Stimulated activated CD4-positive, alpha-beta T cell treated with anti-CD3 and anti-CD28 coated beads, Interleukin-15, amount 100 ng/mL, for 1 hour (primary cell): ENCODE measurements around the gene NCAPD2.
A peak's percentile ranks its signal among the peaks of the same experiment; 100 is the strongest.
"Not testable (repeated sequence)": the region's sequence is repeated elsewhere in the genome, so short reads cannot be mapped to it uniquely, and the experiment has no call there.

Experiments
- DNase-seq, 2 donors: peaks; one replicate each; pipeline ENCODE4 v3.0.0-alpha.2; 2020; ENCODE audit warnings: low read depth in 1 of 2, low spot score in 1 of 2

The NCAPD2 gene

GRCh38 chr12:6463216-6463615, 30.7 kb upstream of the NCAPD2 start:
- no peak for DNase-seq

GRCh38 chr12:6463858-6464257, 30.0 kb upstream of the NCAPD2 start:
- DNase-seq = no peak

GRCh38 chr12:6464531-6464930, 29.4 kb upstream of the NCAPD2 start:
- no peak for DNase-seq

- no peak for DNase-seq
These were observed 28.3 kb upstream of the NCAPD2 start for GRCh38 chr12:6465467-6466183.

GRCh38 chr12:6466184-6466573, 27.7 kb upstream of the NCAPD2 start:
- no peak for DNase-seq

- not testable (repeated sequence) for DNase-seq
These were observed 27.2 kb upstream of the NCAPD2 start for GRCh38 chr12:6466751-6467150.

- not testable (repeated sequence) for DNase-seq
These were observed 26.2 kb upstream of the NCAPD2 start for GRCh38 chr12:6467571-6468282.

- DNase-seq = no peak
These were observed 25.7 kb upstream of the NCAPD2 start for GRCh38 chr12:6468283-6468575.

GRCh38 chr12:6469092-6469491, 24.8 kb upstream of the NCAPD2 start:
- DNase-seq = no peak

- DNase-seq = no peak
These were observed 24.1 kb upstream of the NCAPD2 start for GRCh38 chr12:6469609-6470374.

GRCh38 chr12:6470375-6471163, 23.3 kb upstream of the NCAPD2 start, which contains the start of gene VAMP1:
Gene VAMP1 (minus strand): TSS chr12:6470677. CDS start chr12:6470531, 146 bp downstream.
- peak; percentile 92 to 93 for DNase-seq

- DNase-seq = no peak
These were observed 21.9 kb upstream of the NCAPD2 start for GRCh38 chr12:6471989-6472360.

GRCh38 chr12:6472491-6472890, 21.4 kb upstream of the NCAPD2 start:
- DNase-seq = no peak

GRCh38 chr12:6475233-6475975, 18.5 kb upstream of the NCAPD2 start:
- not testable (repeated sequence) for DNase-seq

- no peak for DNase-seq
These were observed 17.4 kb upstream of the NCAPD2 start for GRCh38 chr12:6476489-6476888.

- DNase-seq = not testable (repeated sequence)
These were observed 16.1 kb upstream of the NCAPD2 start for GRCh38 chr12:6477601-6478377.

GRCh38 chr12:6478416-6478815, 15.5 kb upstream of the NCAPD2 start:
- DNase-seq = no peak

- no peak for DNase-seq
These were observed 5.7 kb upstream of the NCAPD2 start for GRCh38 chr12:6488240-6488639.

- no peak for DNase-seq
These were observed 4.5 kb upstream of the NCAPD2 start for GRCh38 chr12:6489449-6489848.

- not testable (repeated sequence) for DNase-seq
These were observed 3.2 kb upstream of the NCAPD2 start for GRCh38 chr12:6490673-6491072.
